HL-60 (cell line): Measurements from ENCODE around the gene SSNA1.

Experiments
- POLR2AphosphoS5 ChIP-seq: IDR thresholded peaks from 2 replicates; pipeline ENCODE4 v1.6.1; 2012; ENCODE audit warnings: low read depth
- TF ChIP-seq, protein P1 (sequence below): IDR thresholded peaks from one replicate; pipeline ENCODE4 v1.5.1; 2011; ENCODE audit warnings: low read length, control low read depth, inconsistent platforms; ENCODE audit not compliant: insufficient read depth

DNA sequence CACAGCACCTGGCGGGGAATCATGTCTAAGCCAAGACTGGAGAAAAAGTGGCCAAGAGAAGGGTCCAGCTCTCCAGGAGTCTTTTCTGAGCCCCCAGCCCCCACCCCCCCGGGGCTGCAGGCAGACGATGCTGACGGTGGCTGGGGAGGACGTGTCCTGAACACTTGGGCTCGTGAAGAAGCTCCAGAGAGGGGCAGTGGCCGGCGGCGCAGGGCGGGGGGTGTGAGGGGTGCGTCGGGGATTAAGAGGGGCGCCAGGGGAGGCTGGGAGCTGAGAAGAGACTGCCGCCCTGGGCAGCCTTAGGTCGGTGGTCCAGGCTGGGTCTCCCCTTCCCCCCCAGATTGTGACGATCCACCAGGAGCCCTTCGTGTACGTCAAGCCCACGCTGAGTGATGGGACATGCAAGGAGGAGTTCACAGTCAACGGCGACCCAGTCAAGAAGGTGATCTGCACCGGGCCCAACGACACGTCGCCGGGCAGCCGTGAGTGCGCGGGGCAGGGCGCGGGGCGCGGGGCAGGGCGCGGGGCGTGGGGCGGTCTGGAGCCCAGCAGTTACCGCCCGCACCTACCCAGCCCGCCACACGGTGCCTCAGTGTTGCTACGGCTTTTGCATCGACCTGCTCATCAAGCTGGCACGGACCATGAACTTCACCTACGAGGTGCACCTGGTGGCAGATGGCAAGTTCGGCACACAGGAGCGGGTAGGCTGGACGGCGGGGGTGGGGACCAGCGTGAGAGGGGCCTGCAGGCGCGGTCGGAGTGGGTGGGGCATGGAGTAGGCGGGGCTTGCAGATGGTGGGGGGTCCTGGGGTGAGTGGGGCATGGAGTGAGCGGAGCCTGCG lies 27.5 kb upstream of the SSNA1 start:
- TF ChIP-seq, protein P1, sequence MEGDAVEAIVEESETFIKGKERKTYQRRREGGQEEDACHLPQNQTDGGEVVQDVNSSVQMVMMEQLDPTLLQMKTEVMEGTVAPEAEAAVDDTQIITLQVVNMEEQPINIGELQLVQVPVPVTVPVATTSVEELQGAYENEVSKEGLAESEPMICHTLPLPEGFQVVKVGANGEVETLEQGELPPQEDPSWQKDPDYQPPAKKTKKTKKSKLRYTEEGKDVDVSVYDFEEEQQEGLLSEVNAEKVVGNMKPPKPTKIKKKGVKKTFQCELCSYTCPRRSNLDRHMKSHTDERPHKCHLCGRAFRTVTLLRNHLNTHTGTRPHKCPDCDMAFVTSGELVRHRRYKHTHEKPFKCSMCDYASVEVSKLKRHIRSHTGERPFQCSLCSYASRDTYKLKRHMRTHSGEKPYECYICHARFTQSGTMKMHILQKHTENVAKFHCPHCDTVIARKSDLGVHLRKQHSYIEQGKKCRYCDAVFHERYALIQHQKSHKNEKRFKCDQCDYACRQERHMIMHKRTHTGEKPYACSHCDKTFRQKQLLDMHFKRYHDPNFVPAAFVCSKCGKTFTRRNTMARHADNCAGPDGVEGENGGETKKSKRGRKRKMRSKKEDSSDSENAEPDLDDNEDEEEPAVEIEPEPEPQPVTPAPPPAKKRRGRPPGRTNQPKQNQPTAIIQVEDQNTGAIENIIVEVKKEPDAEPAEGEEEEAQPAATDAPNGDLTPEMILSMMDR = no peak
- TF ChIP-seq POLR2AphosphoS5 = no peak
